Measurements from ENCODE around the gene STAP1. TPM values are rescaled to one million over a fixed set of nuclear protein-coding genes. Genes with fewer than 3 reads are reported as not detected.

Gene STAP1
- polyA plus RNA-seq, 1 donor from 2014 or later: not detected

- H3K27me3 ChIP-seq (ENCODE audit: insufficient read depth, low read depth, low read length): no peaks in the 10 kb centered on the region
- no peaks in the 10 kb centered on the region for H4K20me1 ChIP-seq (ENCODE audit: insufficient read depth)
- no peaks in the 10 kb centered on the region for H3K79me2 ChIP-seq (replicated peaks; ENCODE audit: insufficient read depth, low read length)
- H3K9ac ChIP-seq (ENCODE audit: low read length): no peak overlapping the region
- H3K4me3 ChIP-seq (ENCODE audit: low read length): no peak overlapping the region
- H3F3A ChIP-seq (ENCODE audit: insufficient read depth, low read length, poor library complexity, severe bottlenecking): no peaks in the 10 kb centered on the region
- no peaks in the 10 kb centered on the region for H3K9me2 ChIP-seq (ENCODE audit: insufficient read depth, low read length)
- no peak overlapping the region for H2AFZ ChIP-seq (ENCODE audit: low read depth, low read length)
- H3K9me3 ChIP-seq (ENCODE audit: low read length): no peaks in the 10 kb centered on the region
- no peak overlapping the region for H3K4me2 ChIP-seq (ENCODE audit: low read length)
- H3K27ac ChIP-seq (ENCODE audit: low read length): no peak overlapping the region
- TF ChIP-seq REST (IDR thresholded peaks at IDR 0.05; ENCODE audit: borderline replicate concordance): no peak
- TF ChIP-seq POLR2AphosphoS5 (IDR thresholded peaks at IDR 0.05): no peak
- no peak for TF ChIP-seq CTCF (IDR thresholded peaks at IDR 0.05; ENCODE audit: poor library complexity, severe bottlenecking)
- TF ChIP-seq SMC3 (conservative IDR thresholded peaks at IDR 0.05; ENCODE audit: poor library complexity): no peak
- TF ChIP-seq MXI1 (conservative IDR thresholded peaks at IDR 0.05; ENCODE audit: poor library complexity, severe bottlenecking): no peak
- no peak for TF ChIP-seq RAD21 (conservative IDR thresholded peaks at IDR 0.05)
- TF ChIP-seq EP300 (conservative IDR thresholded peaks at IDR 0.05; ENCODE audit: poor library complexity, severe bottlenecking): no peak
- no peak for TF ChIP-seq TAF1 (IDR thresholded peaks at IDR 0.05; ENCODE audit: low read depth)
- TF ChIP-seq EZH2 (IDR thresholded peaks at IDR 0.05; ENCODE audit: borderline replicate concordance, insufficient read depth, low read length, poor library complexity, severe bottlenecking): no peak
- no peaks in the 10 kb centered on the region for H3K36me3 ChIP-seq (ENCODE audit: insufficient read depth, low read length)
Measured at GRCh38 chr4:67587156-67587555, 28.6 kb downstream of the STAP1 start.

GRCh38 chr4:67593741-67594175, 35.2 kb downstream of the STAP1 start:
- no peaks in the 10 kb centered on the region for H3K9me2 ChIP-seq (ENCODE audit: insufficient read depth, low read length)
- H2AFZ ChIP-seq (ENCODE audit: low read depth, low read length): no peak overlapping the region
- H3K36me3 ChIP-seq (ENCODE audit: insufficient read depth, low read length): no peaks in the 10 kb centered on the region
- H3K27ac ChIP-seq (ENCODE audit: low read length): no peak overlapping the region
- H3K4me3 ChIP-seq (ENCODE audit: low read length): no peak overlapping the region
- H3F3A ChIP-seq (ENCODE audit: insufficient read depth, low read length, poor library complexity, severe bottlenecking): no peaks in the 10 kb centered on the region
- no peak overlapping the region for H3K4me2 ChIP-seq (ENCODE audit: low read length)
- no peaks in the 10 kb centered on the region for H3K9me3 ChIP-seq (ENCODE audit: low read length)
- H4K20me1 ChIP-seq (ENCODE audit: insufficient read depth): no peaks in the 10 kb centered on the region
- TF ChIP-seq POLR2AphosphoS5 (IDR thresholded peaks at IDR 0.05): no peak
- TF ChIP-seq EZH2 (IDR thresholded peaks at IDR 0.05; ENCODE audit: borderline replicate concordance, insufficient read depth, low read length, poor library complexity, severe bottlenecking): no peak
- no peak for TF ChIP-seq CTCF (IDR thresholded peaks at IDR 0.05; ENCODE audit: poor library complexity, severe bottlenecking)
- no peak for TF ChIP-seq EP300 (conservative IDR thresholded peaks at IDR 0.05; ENCODE audit: poor library complexity, severe bottlenecking)
- TF ChIP-seq REST (IDR thresholded peaks at IDR 0.05; ENCODE audit: borderline replicate concordance): no peak
- TF ChIP-seq MXI1 (conservative IDR thresholded peaks at IDR 0.05; ENCODE audit: poor library complexity, severe bottlenecking): no peak
- TF ChIP-seq SMC3 (conservative IDR thresholded peaks at IDR 0.05; ENCODE audit: poor library complexity): no peak
- TF ChIP-seq RAD21 (conservative IDR thresholded peaks at IDR 0.05): no peak
- no peak for TF ChIP-seq TAF1 (IDR thresholded peaks at IDR 0.05; ENCODE audit: low read depth)
- no peak overlapping the region for H3K9ac ChIP-seq (ENCODE audit: low read length)
- no peaks in the 10 kb centered on the region for H3K79me2 ChIP-seq (replicated peaks; ENCODE audit: insufficient read depth, low read length)
- H3K27me3 ChIP-seq (ENCODE audit: insufficient read depth, low read depth, low read length): no peaks in the 10 kb centered on the region

Data from neural cell (in vitro differentiated cells).